MG63 (cell line): ENCODE results near the gene MAP6. TPM values are rescaled to one million over a fixed set of nuclear protein-coding genes. Genes with fewer than 3 reads are reported as not detected.

Experiments used
- DNase-seq: peaks from one replicate; pipeline ENCODE4 v3.0.0-alpha.2; 2020
- H3K27me3 ChIP-seq: fragments of 250-450 bp; sonication (Bioruptor Pico); 2 replicates; pipeline ENCODE4 v1.5.1; 2020; ENCODE audit warnings: mild to moderate bottlenecking, moderate library complexity
- H3K36me3 ChIP-seq: fragments of 250-450 bp; sonication (Bioruptor Pico); 2 replicates; pipeline ENCODE4 v1.5.1; 2020; ENCODE audit warnings: mild to moderate bottlenecking, moderate library complexity
- H3K4me3 ChIP-seq: fragments of 250-450 bp; sonication (Bioruptor Pico); 2 replicates; pipeline ENCODE4 v1.5.1; 2020; ENCODE audit warnings: mild to moderate bottlenecking, moderate library complexity
- H3K9me3 ChIP-seq: fragments of 250-450 bp; sonication (Bioruptor Pico); 2 replicates; pipeline ENCODE4 v1.5.1; 2020; ENCODE audit warnings: mild to moderate bottlenecking, moderate library complexity
- total RNA-seq: library from RNA; depleted of rRNA; stranded (reverse); fragments of >200 nt; shearing (Covaris generic); gene quantifications from 2 replicates; pipeline ENCODE4 v1.2.3, GENCODE V29; 2014; ENCODE audit warnings: low replicate concordance

Gene MAP6
- total RNA-seq, 1 experiment from 2014 or later, result not detected

- Histone ChIP-seq H3K36me3 (no peaks in the 10 kb centered on the region), H3K9me3 (peaks cover 12% of the 10 kb centered on the region), H3K4me3 (no peak overlapping the region), H3K27me3 (peaks cover 47% of the 10 kb centered on the region)
- DNase-seq, result no peak
Measured at GRCh38 chr11:75677909-75678308, 9.1 kb upstream of the MAP6 start.

- no peak overlapping the region for H3K4me3 ChIP-seq
- H3K36me3 ChIP-seq, result no peaks in the 10 kb centered on the region
- DNase-seq, result no peak
- peaks cover 45% of the 10 kb centered on the region for H3K27me3 ChIP-seq
- peaks cover 9% of the 10 kb centered on the region for H3K9me3 ChIP-seq
Measured at GRCh38 chr11:75677275-75677674, 8.4 kb upstream of the MAP6 start.

GRCh38 chr11:75673977-75674582 is 5.2 kb upstream of the MAP6 start:
- Histone ChIP-seq H3K27me3 (peaks cover 40% of the 10 kb centered on the region), H3K36me3 (no peaks in the 10 kb centered on the region), H3K9me3 (peaks cover 7% of the 10 kb centered on the region), H3K4me3 (no peak overlapping the region)
- DNase-seq, result peak; percentile 46

- DNase-seq, result no peak
- H3K27me3 ChIP-seq, result peaks cover 51% of the 10 kb centered on the region
Measured at GRCh38 chr11:75667831-75668450, 897 bp downstream of the MAP6 start.

GRCh38 chr11:75667255-75667830 is 1.5 kb downstream of the MAP6 start:
- Histone ChIP-seq H3K9me3 (no peaks in the 10 kb centered on the region), H3K27me3 (peaks cover 49% of the 10 kb centered on the region)
- DNase-seq, result no peak

More at GRCh38 chr11:75667831-75668450, 897 bp downstream of the MAP6 start:
- H3K4me3 ChIP-seq, result no peak overlapping the region; the same call in 1 of the 2 replicates
- no peaks in the 10 kb centered on the region for H3K9me3 ChIP-seq
- H3K36me3 ChIP-seq, result no peaks in the 10 kb centered on the region

GRCh38 chr11:75665990-75666389 is 2.8 kb downstream of the MAP6 start:
- Histone ChIP-seq H3K27me3 (peaks cover 46% of the 10 kb centered on the region), H3K36me3 (no peaks in the 10 kb centered on the region), H3K4me3 (no peak overlapping the region), H3K9me3 (no peaks in the 10 kb centered on the region)
- DNase-seq, result no peak

More at GRCh38 chr11:75667255-75667830, 1.5 kb downstream of the MAP6 start:
- Histone ChIP-seq H3K36me3 (no peaks in the 10 kb centered on the region), H3K4me3 (no peak overlapping the region)

- no peak for DNase-seq
- Histone ChIP-seq H3K36me3 (no peaks in the 10 kb centered on the region), H3K9me3 (no peaks in the 10 kb centered on the region), H3K27me3 (peaks cover 43% of the 10 kb centered on the region), H3K4me3 (no peak overlapping the region)
Measured at GRCh38 chr11:75665126-75665525, 3.7 kb downstream of the MAP6 start.

- Histone ChIP-seq H3K4me3 (no peak overlapping the region), H3K9me3 (no peaks in the 10 kb centered on the region), H3K27me3 (peaks cover 36% of the 10 kb centered on the region), H3K36me3 (no peaks in the 10 kb centered on the region)
- no peak for DNase-seq
Measured at GRCh38 chr11:75664389-75664788, 4.4 kb downstream of the MAP6 start.

- no peak for DNase-seq
- Histone ChIP-seq H3K27me3 (peaks cover 30% of the 10 kb centered on the region), H3K4me3 (no peak overlapping the region), H3K36me3 (no peaks in the 10 kb centered on the region), H3K9me3 (no peaks in the 10 kb centered on the region)
Measured at GRCh38 chr11:75663808-75664207, 5.0 kb downstream of the MAP6 start.

GRCh38 chr11:75659836-75660235 is 9.0 kb downstream of the MAP6 start:
- H3K4me3 ChIP-seq, result no peak overlapping the region
- H3K27me3 ChIP-seq, result peaks cover 6% of the 10 kb centered on the region
- H3K36me3 ChIP-seq, result no peaks in the 10 kb centered on the region
- H3K9me3 ChIP-seq, result no peaks in the 10 kb centered on the region
- DNase-seq, result no peak

- Histone ChIP-seq H3K27me3 (no peaks in the 10 kb centered on the region), H3K9me3 (no peaks in the 10 kb centered on the region), H3K36me3 (no peaks in the 10 kb centered on the region), H3K4me3 (no peak overlapping the region)
- DNase-seq, result no peak
Measured at GRCh38 chr11:75656044-75656727, 12.7 kb downstream of the MAP6 start.

GRCh38 chr11:75655605-75656004 is 13.2 kb downstream of the MAP6 start:
- Histone ChIP-seq H3K4me3 (no peak overlapping the region), H3K9me3 (no peaks in the 10 kb centered on the region)

GRCh38 chr11:75654314-75654713 is 14.5 kb downstream of the MAP6 start:
- H3K36me3 ChIP-seq, result no peaks in the 10 kb centered on the region
- no peaks in the 10 kb centered on the region for H3K9me3 ChIP-seq
- H3K27me3 ChIP-seq, result no peaks in the 10 kb centered on the region
- no peak for DNase-seq
- H3K4me3 ChIP-seq, result no peak overlapping the region

More at GRCh38 chr11:75655605-75656004, 13.2 kb downstream of the MAP6 start:
- Histone ChIP-seq H3K27me3 (no peaks in the 10 kb centered on the region), H3K36me3 (no peaks in the 10 kb centered on the region)
- DNase-seq, result no peak

- no peaks in the 10 kb centered on the region for H3K9me3 ChIP-seq
- peaks cover under 1% of the 10 kb centered on the region; the same call in 1 of the 2 replicates for H3K27me3 ChIP-seq
- no peak for DNase-seq
- H3K4me3 ChIP-seq, result no peak overlapping the region
- H3K36me3 ChIP-seq, result no peaks in the 10 kb centered on the region
Measured at GRCh38 chr11:75653532-75653931, 15.3 kb downstream of the MAP6 start.

- DNase-seq, result no peak
- Histone ChIP-seq H3K27me3 (peaks cover 3% of the 10 kb centered on the region; the same call in 1 of the 2 replicates), H3K9me3 (no peaks in the 10 kb centered on the region), H3K4me3 (no peak overlapping the region), H3K36me3 (no peaks in the 10 kb centered on the region)
Measured at GRCh38 chr11:75652936-75653335, 15.9 kb downstream of the MAP6 start.

GRCh38 chr11:75651218-75651617 is 17.6 kb downstream of the MAP6 start:
- Histone ChIP-seq H3K4me3 (no peak overlapping the region), H3K27me3 (peaks cover 3% of the 10 kb centered on the region; the same call in 1 of the 2 replicates), H3K9me3 (no peaks in the 10 kb centered on the region), H3K36me3 (no peaks in the 10 kb centered on the region)
- DNase-seq, result no peak

- H3K9me3 ChIP-seq, result no peaks in the 10 kb centered on the region
- H3K4me3 ChIP-seq, result no peak overlapping the region
- no peaks in the 10 kb centered on the region for H3K36me3 ChIP-seq
- peaks cover 3% of the 10 kb centered on the region; the same call in 1 of the 2 replicates for H3K27me3 ChIP-seq
- no peak for DNase-seq
Measured at GRCh38 chr11:75650167-75650723, 18.6 kb downstream of the MAP6 start.
